ENCODE measurements around the gene SLC30A9.
A peak's percentile ranks its signal among the peaks of the same experiment; 100 is the strongest.

SLC30A9 gene

DNA sequence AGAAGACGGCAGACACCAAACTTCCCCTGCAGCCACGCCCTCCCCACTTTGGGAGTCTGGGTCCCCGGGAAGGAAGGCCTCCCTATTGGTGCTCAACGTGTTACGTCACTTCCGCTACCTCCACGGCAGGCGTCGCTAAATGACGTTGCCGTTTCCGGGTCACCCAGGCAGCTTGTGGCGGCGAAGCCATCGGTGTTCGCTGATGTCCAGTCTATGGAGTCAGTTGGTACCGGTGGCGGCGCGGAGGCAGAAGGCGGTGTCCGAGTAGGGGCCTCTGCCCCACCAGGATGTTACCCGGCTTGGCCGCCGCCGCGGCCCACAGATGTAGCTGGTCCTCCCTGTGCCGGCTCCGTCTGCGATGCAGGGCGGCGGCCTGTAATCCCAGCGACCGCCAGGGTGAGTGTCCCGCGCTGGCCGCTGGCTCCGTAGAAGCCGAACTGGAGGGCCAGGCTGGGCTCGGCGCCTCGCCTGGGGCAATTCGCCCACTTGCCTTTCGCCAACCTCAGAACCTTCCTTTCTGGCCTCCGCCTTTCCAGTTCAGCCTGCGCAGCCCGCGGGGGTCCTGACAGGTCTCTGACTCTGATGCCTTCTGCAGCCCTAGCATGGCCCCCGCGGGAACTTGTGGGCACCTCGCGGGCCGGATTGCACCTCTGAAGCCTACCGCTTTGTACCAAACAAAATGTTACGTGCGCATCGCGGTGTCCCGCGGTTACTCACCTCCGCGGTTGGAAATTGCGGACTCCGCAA lies at the start of gene SLC30A9:
Gene SLC30A9 (plus strand): TSS at position 166 of the 747 bp plus-strand sequence. CDS start 122 bp downstream, at position 288.
- Mint-ChIP-seq H3K4me1 (peaks cover 6% of the 10 kb centered on the region), H3K27me3 (no peaks in the 10 kb centered on the region), H3K9me3 (no peaks in the 10 kb centered on the region), H3K4me3 (peak within 1 kb of the TSS; percentile 98), H3K36me3 (no peaks in the 10 kb centered on the region), H3K27ac (peak within 1 kb of the TSS; percentile 94)
- peak; percentile 90 to 91 for DNase-seq (ENCODE audit: low spot score in 2 of 2)
- ATAC-seq (ENCODE audit: low read depth) = peak; percentile 95

DNA sequence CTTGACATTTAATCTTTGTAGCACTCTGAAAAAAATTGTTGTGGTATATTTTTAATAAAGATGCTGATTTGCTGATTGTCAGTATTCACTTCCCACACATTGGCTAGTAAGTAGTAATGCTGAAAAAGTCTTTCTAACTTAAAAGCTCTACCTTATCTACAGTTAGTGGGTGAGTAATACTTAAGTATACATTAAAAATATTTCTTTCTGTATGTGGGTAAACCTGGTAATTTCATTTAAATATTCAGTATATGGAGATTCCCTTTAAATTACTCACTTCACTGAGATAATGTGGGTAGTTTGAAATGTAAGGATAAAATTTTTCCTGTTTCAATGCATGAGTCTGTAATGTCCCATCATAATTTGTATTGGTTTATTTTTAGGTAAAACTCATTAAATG lies 49.5 kb upstream of the SLC30A9 start:
- H3K27ac Mint-ChIP-seq = no peak overlapping the region
- H3K36me3 Mint-ChIP-seq = peaks cover 9% of the 10 kb centered on the region
- peaks cover 12% of the 10 kb centered on the region for H3K4me1 Mint-ChIP-seq
- DNase-seq (ENCODE audit: low spot score in 2 of 2) = no peak
- no peak overlapping the region for H3K4me3 Mint-ChIP-seq
- no peak for ATAC-seq (ENCODE audit: low read depth)
- no peaks in the 10 kb centered on the region for H3K9me3 Mint-ChIP-seq
- H3K27me3 Mint-ChIP-seq = no peaks in the 10 kb centered on the region

DNA sequence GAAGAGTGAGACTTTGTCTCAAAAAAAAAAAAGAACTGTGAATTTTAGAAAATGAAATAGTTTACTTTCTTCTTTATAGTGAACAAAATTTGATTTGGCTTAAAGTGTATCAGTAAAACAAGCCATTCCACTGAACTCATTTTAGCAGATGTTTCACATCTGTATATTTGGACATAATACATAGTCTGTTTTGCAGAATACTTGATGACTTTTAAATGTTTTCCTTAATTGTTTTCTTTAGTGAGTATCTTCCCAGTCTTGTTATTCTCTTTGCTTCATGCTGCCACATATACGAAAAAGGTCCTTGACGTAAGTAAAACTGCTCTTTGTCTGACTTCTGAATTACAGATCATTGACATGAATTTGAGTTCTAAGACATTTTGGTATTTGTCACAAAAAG lies 46.8 kb upstream of the SLC30A9 start:
- H3K27me3 Mint-ChIP-seq = no peaks in the 10 kb centered on the region
- H3K36me3 Mint-ChIP-seq = peaks cover 13% of the 10 kb centered on the region
- no peak for DNase-seq (ENCODE audit: low spot score in 2 of 2)
- ATAC-seq (ENCODE audit: low read depth) = no peak
- peaks cover 2% of the 10 kb centered on the region for H3K4me1 Mint-ChIP-seq
- no peaks in the 10 kb centered on the region for H3K9me3 Mint-ChIP-seq
- no peak overlapping the region for H3K27ac Mint-ChIP-seq
- H3K4me3 Mint-ChIP-seq = no peak overlapping the region

DNA sequence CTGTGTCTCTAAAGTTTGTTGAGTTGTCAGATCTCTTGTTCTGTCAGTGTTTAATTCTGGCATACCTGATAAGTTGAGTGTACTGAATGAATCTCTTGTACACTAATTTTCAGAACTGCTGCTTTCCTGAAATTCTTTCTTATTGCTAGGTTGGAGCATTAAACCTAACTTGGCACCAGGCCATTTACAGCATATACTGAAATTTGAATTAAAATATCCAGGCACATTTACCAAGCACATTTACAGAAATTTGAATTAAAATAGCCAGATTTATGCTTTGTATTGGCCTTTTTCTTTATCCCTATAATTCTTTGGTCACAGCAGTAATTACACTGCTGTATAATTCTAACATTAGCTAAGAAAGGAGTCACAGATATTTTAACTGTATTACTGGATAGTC lies 46.2 kb upstream of the SLC30A9 start:
- Mint-ChIP-seq H3K27ac (no peak overlapping the region), H3K27me3 (no peaks in the 10 kb centered on the region), H3K9me3 (no peaks in the 10 kb centered on the region), H3K4me3 (no peak overlapping the region), H3K4me1 (no peaks in the 10 kb centered on the region), H3K36me3 (peaks cover 13% of the 10 kb centered on the region)
- ATAC-seq (ENCODE audit: low read depth) = no peak
- DNase-seq (ENCODE audit: low spot score in 2 of 2) = no peak

DNA sequence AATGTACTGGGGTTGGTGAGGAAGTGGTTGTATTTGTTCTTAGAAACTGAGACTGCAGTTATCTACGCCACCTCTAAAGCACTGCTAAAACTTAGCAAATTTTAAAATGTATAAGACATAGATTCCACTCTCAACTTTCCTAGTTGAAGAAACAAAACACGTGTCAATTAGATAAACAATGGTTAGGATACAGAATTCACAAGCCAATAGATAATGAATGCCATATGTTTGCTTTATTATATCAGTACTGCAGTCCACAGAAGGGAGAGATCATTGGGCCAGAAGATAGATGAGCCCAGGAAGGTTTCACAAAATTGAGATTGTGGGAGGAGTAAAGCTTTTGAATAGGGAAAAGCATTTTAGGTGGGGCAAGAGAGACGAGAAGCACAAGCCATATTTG lies 40.8 kb upstream of the SLC30A9 start:
- Mint-ChIP-seq H3K4me3 (no peak overlapping the region), H3K36me3 (peaks cover 28% of the 10 kb centered on the region), H3K27me3 (no peaks in the 10 kb centered on the region), H3K9me3 (no peaks in the 10 kb centered on the region), H3K27ac (no peak overlapping the region), H3K4me1 (peaks cover 9% of the 10 kb centered on the region)
- ATAC-seq (ENCODE audit: low read depth) (no peak), DNase-seq (ENCODE audit: low spot score in 2 of 2) (no peak)

DNA sequence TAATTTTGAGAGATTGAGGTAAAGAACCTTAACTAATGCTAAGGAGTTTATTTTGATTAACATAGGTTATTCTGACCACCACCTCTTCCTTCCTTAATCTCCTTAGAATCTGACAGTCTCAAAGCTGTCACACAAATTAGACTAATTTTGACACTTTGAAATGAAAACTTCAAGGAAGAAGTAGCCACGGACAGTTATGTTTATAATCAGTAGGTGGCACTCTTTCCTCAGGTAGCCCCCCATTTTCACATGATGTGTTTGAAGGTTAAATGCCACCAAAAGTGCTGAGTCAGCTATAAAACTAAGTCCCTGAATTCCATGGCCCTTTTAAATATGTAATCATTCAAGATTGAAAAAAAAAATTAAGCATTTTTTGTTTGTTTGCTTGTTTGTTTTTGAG lies 32.7 kb upstream of the SLC30A9 start:
- Mint-ChIP-seq H3K9me3 (no peaks in the 10 kb centered on the region), H3K27me3 (no peaks in the 10 kb centered on the region), H3K4me1 (peaks cover 3% of the 10 kb centered on the region), H3K4me3 (no peak overlapping the region), H3K36me3 (peaks cover 7% of the 10 kb centered on the region), H3K27ac (no peak overlapping the region)
- DNase-seq (ENCODE audit: low spot score in 2 of 2) (no peak), ATAC-seq (ENCODE audit: low read depth) (peak; percentile 51)

DNA sequence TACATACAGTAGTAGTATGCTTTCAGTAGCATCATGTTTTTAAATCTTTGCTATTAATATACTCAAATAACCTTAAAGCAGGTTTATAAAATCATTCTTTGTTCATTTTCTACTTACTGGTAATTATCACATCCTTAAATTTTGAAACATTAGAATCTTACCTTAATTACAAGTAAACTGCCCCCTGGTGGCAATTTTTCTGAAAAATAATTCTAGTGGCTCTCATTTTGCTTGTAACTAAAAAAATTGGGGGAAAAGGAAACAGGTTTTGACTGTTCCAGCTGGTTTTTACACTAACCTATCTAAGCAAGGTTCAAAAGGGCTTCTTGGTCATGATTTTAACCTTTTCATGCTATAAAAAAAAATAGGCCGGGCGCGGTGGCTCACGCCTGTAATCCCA lies 27.2 kb upstream of the SLC30A9 start:
- Mint-ChIP-seq H3K4me1 (no peaks in the 10 kb centered on the region), H3K4me3 (no peak overlapping the region), H3K27ac (no peak overlapping the region), H3K9me3 (peaks cover 4% of the 10 kb centered on the region), H3K36me3 (peaks cover 2% of the 10 kb centered on the region), H3K27me3 (no peaks in the 10 kb centered on the region)
- peak in 1 of 2 donors; percentile 6 for DNase-seq (ENCODE audit: low spot score in 2 of 2)
- no peak for ATAC-seq (ENCODE audit: low read depth)

DNA sequence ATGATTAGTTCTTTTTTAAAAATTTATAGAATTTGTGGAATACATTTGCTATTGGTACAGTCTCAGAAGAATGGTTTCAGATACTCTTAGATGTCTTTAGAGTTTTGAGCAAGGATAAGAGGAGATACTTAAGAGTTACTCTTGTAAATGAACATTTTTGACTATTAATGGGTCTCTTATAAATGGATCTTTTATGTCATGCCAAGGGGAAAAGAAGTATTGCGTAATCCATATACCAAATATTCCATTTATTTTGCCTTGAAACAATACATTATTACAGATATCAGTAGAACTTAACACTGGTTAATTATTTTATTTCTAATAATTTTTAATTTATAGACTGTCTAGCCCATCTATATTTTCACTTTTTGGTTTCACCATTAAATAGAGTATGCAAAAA lies 25.9 kb upstream of the SLC30A9 start:
- ATAC-seq (ENCODE audit: low read depth) (no peak), DNase-seq (ENCODE audit: low spot score in 2 of 2) (no peak)
- no peak overlapping the region for H3K27ac Mint-ChIP-seq
- peaks cover 8% of the 10 kb centered on the region for H3K36me3 Mint-ChIP-seq
- H3K4me1 Mint-ChIP-seq = no peaks in the 10 kb centered on the region
- peaks cover 9% of the 10 kb centered on the region for H3K9me3 Mint-ChIP-seq
- H3K4me3 Mint-ChIP-seq = no peak overlapping the region
- H3K27me3 Mint-ChIP-seq = no peaks in the 10 kb centered on the region

DNA sequence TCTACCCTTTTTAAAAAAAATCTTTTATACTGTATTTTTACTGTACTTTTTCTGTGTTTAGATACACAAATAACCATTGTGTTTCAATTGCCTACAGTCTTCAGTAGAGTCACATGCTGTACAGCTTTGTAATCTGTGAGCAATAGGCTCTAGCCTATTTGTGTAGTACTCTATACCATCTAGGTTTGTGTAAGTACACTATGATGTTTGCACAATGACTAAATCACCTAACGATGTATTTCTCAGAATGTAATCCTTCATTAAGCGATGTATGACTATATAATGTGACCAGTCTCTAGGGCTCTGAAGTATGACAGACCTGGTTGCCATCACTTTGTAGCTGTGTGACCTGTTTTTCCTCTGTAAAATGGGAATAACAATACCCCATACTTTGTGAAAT lies 22.9 kb upstream of the SLC30A9 start:
- peaks cover 8% of the 10 kb centered on the region for H3K36me3 Mint-ChIP-seq
- H3K27me3 Mint-ChIP-seq = no peaks in the 10 kb centered on the region
- H3K27ac Mint-ChIP-seq = no peak overlapping the region
- ATAC-seq (ENCODE audit: low read depth) (no peak), DNase-seq (ENCODE audit: low spot score in 2 of 2) (no peak)
- no peaks in the 10 kb centered on the region for H3K4me1 Mint-ChIP-seq
- no peak overlapping the region for H3K4me3 Mint-ChIP-seq
- H3K9me3 Mint-ChIP-seq = peaks cover 16% of the 10 kb centered on the region

- Mint-ChIP-seq H3K9me3 (peaks cover 17% of the 10 kb centered on the region), H3K36me3 (peaks cover 8% of the 10 kb centered on the region), H3K4me1 (no peaks in the 10 kb centered on the region), H3K27ac (no peak overlapping the region), H3K4me3 (no peak overlapping the region), H3K27me3 (no peaks in the 10 kb centered on the region)
- DNase-seq (ENCODE audit: low spot score in 2 of 2) (no peak), ATAC-seq (ENCODE audit: low read depth) (peak; percentile 37)
Observed at GRCh38 chr4:41969671-41970070, 20.7 kb upstream of the SLC30A9 start.

DNA sequence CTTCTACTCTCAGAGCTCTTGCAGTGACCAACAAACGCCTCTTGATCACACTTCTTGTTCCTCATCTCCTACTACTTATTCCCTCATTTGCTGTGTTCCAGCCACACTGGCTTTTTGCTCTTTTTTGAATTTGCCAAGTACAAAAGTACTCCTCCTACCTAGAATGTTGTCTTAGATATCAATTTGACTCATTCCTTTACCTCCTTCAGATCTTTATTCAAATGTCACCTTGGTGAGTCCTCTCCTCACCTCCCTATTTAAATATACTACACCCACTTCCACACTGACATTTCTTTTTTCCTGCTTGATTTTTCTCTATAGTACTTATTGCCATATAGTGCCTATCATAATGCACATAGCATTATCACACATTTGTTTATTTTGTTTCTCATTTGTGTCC lies 15.0 kb upstream of the SLC30A9 start:
- Mint-ChIP-seq H3K27me3 (peaks cover 2% of the 10 kb centered on the region), H3K27ac (no peak overlapping the region), H3K36me3 (no peaks in the 10 kb centered on the region), H3K4me1 (no peaks in the 10 kb centered on the region), H3K4me3 (no peak overlapping the region), H3K9me3 (peaks cover 5% of the 10 kb centered on the region)
- DNase-seq (ENCODE audit: low spot score in 2 of 2) = no peak
- ATAC-seq (ENCODE audit: low read depth) = no peak

- DNase-seq (ENCODE audit: low spot score in 2 of 2) = no peak
- no peaks in the 10 kb centered on the region for H3K36me3 Mint-ChIP-seq
- no peak for ATAC-seq (ENCODE audit: low read depth)
- H3K4me1 Mint-ChIP-seq = no peaks in the 10 kb centered on the region
- H3K27me3 Mint-ChIP-seq = peaks cover 2% of the 10 kb centered on the region
- peaks cover 5% of the 10 kb centered on the region for H3K9me3 Mint-ChIP-seq
- H3K4me3 Mint-ChIP-seq = no peak overlapping the region
- H3K27ac Mint-ChIP-seq = no peak overlapping the region
Observed at GRCh38 chr4:41976775-41977516, 13.4 kb upstream of the SLC30A9 start.

DNA sequence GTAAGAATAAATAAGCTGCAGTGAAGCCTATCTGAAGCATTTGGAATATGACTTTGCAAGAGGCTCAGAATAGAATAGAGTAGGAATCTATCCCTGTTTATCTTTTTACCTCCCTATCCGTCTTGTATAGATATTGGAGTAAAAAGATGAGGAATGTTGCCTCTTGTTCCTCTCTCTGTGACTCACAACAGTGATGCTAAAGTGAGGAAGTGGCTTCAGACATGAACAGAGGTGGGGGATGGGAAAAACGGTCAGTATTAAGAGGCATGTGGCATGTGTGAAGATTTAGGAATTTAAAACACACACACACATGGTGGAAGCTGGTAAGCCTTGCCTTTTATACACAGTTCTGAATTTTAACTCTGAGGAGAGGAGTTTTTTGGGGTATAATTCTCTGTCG lies 12.6 kb upstream of the SLC30A9 start:
- Mint-ChIP-seq H3K36me3 (no peaks in the 10 kb centered on the region), H3K4me3 (no peak overlapping the region), H3K27ac (no peak overlapping the region), H3K9me3 (no peaks in the 10 kb centered on the region), H3K4me1 (no peaks in the 10 kb centered on the region), H3K27me3 (peaks cover 2% of the 10 kb centered on the region)
- ATAC-seq (ENCODE audit: low read depth) (no peak), DNase-seq (ENCODE audit: low spot score in 2 of 2) (no peak)

- H3K27me3 Mint-ChIP-seq = peaks cover 2% of the 10 kb centered on the region
- no peaks in the 10 kb centered on the region for H3K4me1 Mint-ChIP-seq
- no peak for DNase-seq (ENCODE audit: low spot score in 2 of 2)
- no peak within 1 kb of the TSS for H3K4me3 Mint-ChIP-seq
- no peaks in the 10 kb centered on the region for H3K9me3 Mint-ChIP-seq
- ATAC-seq (ENCODE audit: low read depth) = no peak
- no peak within 1 kb of the TSS for H3K27ac Mint-ChIP-seq
- H3K36me3 Mint-ChIP-seq = no peaks in the 10 kb centered on the region
Observed at GRCh38 chr4:41981456-41981855, 8.9 kb upstream of the SLC30A9 start, which contains the start of gene DCAF4L1. TSS of gene DCAF4L1 (plus strand) at chr4:41981756. CDS start at chr4:41981793, 37 bp downstream.

Data from memory B cell (primary cell).